ENCODE measurements around the gene DSTYK.

Gene DSTYK

GRCh38 chr1:205109711-205110110 is 101.8 kb downstream of the DSTYK start:
- DNase-seq (ENCODE audit: low read depth, low spot score), result no peak
- peaks cover 56% of the 10 kb centered on the region for H3K36me3 ChIP-seq (ENCODE audit: insufficient read depth, low read length)
- H3K9me3 ChIP-seq (ENCODE audit: low read depth, low read length), result no peaks in the 10 kb centered on the region
- H3K27ac ChIP-seq, result no peak overlapping the region
- H3K4me3 ChIP-seq, result no peak overlapping the region
- TF ChIP-seq POLR2AphosphoS5 (IDR thresholded peaks at IDR 0.05; ENCODE audit: borderline replicate concordance, low read depth, low read length), result no peak
- TF ChIP-seq FOXP2 (optimal IDR thresholded peaks at IDR 0.05; ENCODE audit: control extremely low read depth, extremely low read length, insufficient read depth), result no peak
- no peak for TF ChIP-seq EZH2 (IDR thresholded peaks at IDR 0.05)
- H3K9ac ChIP-seq (ENCODE audit: insufficient read length), result no peak overlapping the region

GRCh38 chr1:205109269-205109668 is 102.2 kb downstream of the DSTYK start:
- H3K27ac ChIP-seq, result no peak overlapping the region
- H3K9me3 ChIP-seq (ENCODE audit: low read depth, low read length), result no peaks in the 10 kb centered on the region
- TF ChIP-seq EZH2 (IDR thresholded peaks at IDR 0.05) (no peak), POLR2AphosphoS5 (IDR thresholded peaks at IDR 0.05; ENCODE audit: borderline replicate concordance, low read depth, low read length) (no peak), FOXP2 (optimal IDR thresholded peaks at IDR 0.05; ENCODE audit: control extremely low read depth, extremely low read length, insufficient read depth) (no peak)
- peaks cover 54% of the 10 kb centered on the region for H3K36me3 ChIP-seq (ENCODE audit: insufficient read depth, low read length)
- no peak for DNase-seq (ENCODE audit: low read depth, low spot score)
- H3K9ac ChIP-seq (ENCODE audit: insufficient read length), result no peak overlapping the region
- H3K4me3 ChIP-seq, result no peak overlapping the region

GRCh38 chr1:205108464-205108863 is 103.0 kb downstream of the DSTYK start:
- H3K27ac ChIP-seq, result no peak overlapping the region
- H3K9ac ChIP-seq (ENCODE audit: insufficient read length), result no peak overlapping the region
- H3K4me3 ChIP-seq, result no peak overlapping the region
- TF ChIP-seq EZH2 (IDR thresholded peaks at IDR 0.05), result no peak
- no peak for TF ChIP-seq FOXP2 (optimal IDR thresholded peaks at IDR 0.05; ENCODE audit: control extremely low read depth, extremely low read length, insufficient read depth)
- TF ChIP-seq POLR2AphosphoS5 (IDR thresholded peaks at IDR 0.05; ENCODE audit: borderline replicate concordance, low read depth, low read length), result no peak
- peaks cover 56% of the 10 kb centered on the region for H3K36me3 ChIP-seq (ENCODE audit: insufficient read depth, low read length)
- H3K9me3 ChIP-seq (ENCODE audit: low read depth, low read length), result no peaks in the 10 kb centered on the region
- DNase-seq (ENCODE audit: low read depth, low spot score), result no peak

- Histone ChIP-seq H3K27ac (no peak overlapping the region), H3K9me3 (ENCODE audit: low read depth, low read length) (no peaks in the 10 kb centered on the region), H3K36me3 (ENCODE audit: insufficient read depth, low read length) (peaks cover 59% of the 10 kb centered on the region), H3K4me3 (no peak overlapping the region), H3K9ac (ENCODE audit: insufficient read length) (no peak overlapping the region)
- no peak for TF ChIP-seq FOXP2 (optimal IDR thresholded peaks at IDR 0.05; ENCODE audit: control extremely low read depth, extremely low read length, insufficient read depth)
- DNase-seq (ENCODE audit: low read depth, low spot score), result no peak
Measured at GRCh38 chr1:205107327-205107726, 104.2 kb downstream of the DSTYK start.

GRCh38 chr1:205102404-205102803 is 109.1 kb downstream of the DSTYK start:
- H3K4me3 ChIP-seq, result no peak overlapping the region
- peaks cover 85% of the 10 kb centered on the region for H3K36me3 ChIP-seq (ENCODE audit: insufficient read depth, low read length)
- H3K9me3 ChIP-seq (ENCODE audit: low read depth, low read length), result no peaks in the 10 kb centered on the region
- no peak overlapping the region for H3K9ac ChIP-seq (ENCODE audit: insufficient read length)
- DNase-seq (ENCODE audit: low read depth, low spot score), result no peak
- TF ChIP-seq EZH2 (IDR thresholded peaks at IDR 0.05) (no peak), FOXP2 (optimal IDR thresholded peaks at IDR 0.05; ENCODE audit: control extremely low read depth, extremely low read length, insufficient read depth) (no peak), POLR2AphosphoS5 (IDR thresholded peaks at IDR 0.05; ENCODE audit: borderline replicate concordance, low read depth, low read length) (no peak)
- no peak overlapping the region for H3K27ac ChIP-seq

- no peak for DNase-seq (ENCODE audit: low read depth, low spot score)
- Histone ChIP-seq H3K27ac (no peak overlapping the region), H3K9me3 (ENCODE audit: low read depth, low read length) (no peaks in the 10 kb centered on the region), H3K9ac (ENCODE audit: insufficient read length) (no peak overlapping the region), H3K36me3 (ENCODE audit: insufficient read depth, low read length) (peaks cover 88% of the 10 kb centered on the region), H3K4me3 (no peak overlapping the region)
- TF ChIP-seq POLR2AphosphoS5 (IDR thresholded peaks at IDR 0.05; ENCODE audit: borderline replicate concordance, low read depth, low read length), result no peak
- TF ChIP-seq EZH2 (IDR thresholded peaks at IDR 0.05), result no peak
- no peak for TF ChIP-seq FOXP2 (optimal IDR thresholded peaks at IDR 0.05; ENCODE audit: control extremely low read depth, extremely low read length, insufficient read depth)
Measured at GRCh38 chr1:205098242-205098641, 113.3 kb downstream of the DSTYK start.

- H3K9me3 ChIP-seq (ENCODE audit: low read depth, low read length), result no peaks in the 10 kb centered on the region
- no peak overlapping the region for H3K27ac ChIP-seq
- peaks cover 81% of the 10 kb centered on the region for H3K36me3 ChIP-seq (ENCODE audit: insufficient read depth, low read length)
- no peak overlapping the region for H3K4me3 ChIP-seq
- H3K9ac ChIP-seq (ENCODE audit: insufficient read length), result no peak overlapping the region
- TF ChIP-seq POLR2AphosphoS5 (IDR thresholded peaks at IDR 0.05; ENCODE audit: borderline replicate concordance, low read depth, low read length) (no peak), EZH2 (IDR thresholded peaks at IDR 0.05) (no peak), FOXP2 (optimal IDR thresholded peaks at IDR 0.05; ENCODE audit: control extremely low read depth, extremely low read length, insufficient read depth) (no peak)
- DNase-seq (ENCODE audit: low read depth, low spot score), result no peak
Measured at GRCh38 chr1:205095422-205095821, 116.1 kb downstream of the DSTYK start.

Measured in SK-N-MC (cell line).